Gastroesophageal sphincter (tissue), 4 donors: Measurements from ENCODE around the gene LSAMP. TPM values are rescaled to one million over a fixed set of nuclear protein-coding genes. Genes with fewer than 3 reads are reported as not detected.

Source experiments
- ATAC-seq: fragments of 150-250 bp; one replicate; pipeline ENCODE4 v1.9.1; 2016; ENCODE audit warnings: mild to moderate bottlenecking, moderate library complexity
- H3K27ac ChIP-seq, 4 donors: fragments of 200-600 bp; sonication (generic) in 3 of 4; 1 replicate in 3 of 4; 2 replicates in 1 of 4; pipeline ENCODE4 v1.5.1; 2016 to 2019
- H3K27me3 ChIP-seq: fragments of 200-600 bp; sonication (generic); one replicate; pipeline ENCODE4 v1.5.1; 2019
- H3K36me3 ChIP-seq, 2 donors: fragments of 200-600 bp; sonication (generic); one replicate each; pipeline ENCODE4 v1.5.1; 2019; ENCODE audit warnings: control low read depth in 1 of 2
- H3K4me1 ChIP-seq, 3 donors: fragments of 200-600 bp; sonication (generic); 1 replicate in 2 of 3; 2 replicates in 1 of 3; pipeline ENCODE4 v1.5.1; 2016 to 2019; ENCODE audit warnings: control low read depth in 2 of 3
- H3K4me3 ChIP-seq, 2 donors: fragments of 200-600 bp; sonication (generic); one replicate each; pipeline ENCODE4 v1.5.1; 2019; ENCODE audit warnings: mild to moderate bottlenecking in 1 of 2, moderate library complexity in 1 of 2
- H3K9me3 ChIP-seq, 3 donors: fragments of 200-600 bp; sonication (generic); one replicate each; pipeline ENCODE4 v1.5.1; 2017 to 2019; ENCODE audit warnings: control low read depth in 2 of 3
- EP300 ChIP-seq: sonication (generic); formaldehyde crosslinking; IDR thresholded peaks from one replicate; pipeline ENCODE4 v1.6.1; 2017; ENCODE audit warnings: antibody characterized with exemption, mild to moderate bottlenecking
- POLR2A ChIP-seq, 2 donors: fragments of 450-650 bp; IDR thresholded peaks; one replicate each; pipeline ENCODE4 v1.6.1; 2017; ENCODE audit warnings: antibody characterized with exemption in 2 of 2, mild to moderate bottlenecking in 2 of 2, moderate library complexity in 1 of 2
- POLR2AphosphoS5 ChIP-seq: sonication (generic); formaldehyde crosslinking; IDR thresholded peaks from one replicate; pipeline ENCODE4 v1.6.1; 2017; ENCODE audit warnings: antibody characterized with exemption
- WGBS, 2 donors: methylation state at CpG; one replicate each; pipeline ENCODE4 v1.1.5; 2018; ENCODE audit warnings: low coverage in 1 of 2; 5-methylcytosine and 5-hydroxymethylcytosine counted together
- total RNA-seq, 4 donors: library from RNA; depleted of rRNA; stranded (reverse); fragments of >200 nt; gene quantifications; one replicate each; pipeline ENCODE4 v1.1.0, GENCODE V29; 2016
- TF ChIP-seq, protein P1 (sequence below), 4 experiments: fragments of 200-600 bp in 2 of 4; fragments of 450-650 bp in 2 of 4; sonication (generic) in 1 of 4; IDR thresholded peaks; one replicate each; pipeline ENCODE4 v1.5.1; 2017 to 2019; ENCODE audit warnings: antibody characterized with exemption in 4 of 4, mild to moderate bottlenecking in 2 of 4, moderate library complexity in 2 of 4

The LSAMP gene
- total RNA-seq, 4 donors from 2014 or later = 1.5 to 9.3 (median 3.6) TPM

DNA sequence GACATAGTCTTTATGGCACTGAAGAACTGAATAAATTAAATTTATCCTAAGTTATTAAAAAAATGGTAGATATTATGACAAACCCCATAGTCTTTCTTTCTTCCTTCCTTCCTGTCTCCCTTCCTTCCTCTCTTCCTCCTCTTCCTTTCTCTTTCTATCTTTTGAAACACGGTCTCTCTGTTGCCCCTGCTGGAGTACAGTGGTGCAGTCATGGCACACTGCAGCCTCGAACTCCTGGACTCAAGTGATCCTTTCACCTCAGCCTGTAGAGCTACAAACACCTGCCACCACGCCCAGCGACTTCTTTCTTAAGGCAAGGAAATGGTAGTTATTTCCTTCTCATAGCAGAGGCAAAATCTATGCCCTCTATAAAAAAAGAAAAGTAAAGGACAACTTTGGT is 467.4 kb downstream of the LSAMP start:
- H3K4me1 ChIP-seq = no peaks in the 10 kb centered on the region
- ATAC-seq = no peak
- H3K27ac ChIP-seq = no peak overlapping the region
- H3K36me3 ChIP-seq = no peaks in the 10 kb centered on the region
- WGBS, 2 donors = 88 to 93% methylated on average over 2 to 3 of the region's 4 CpGs
- H3K4me3 ChIP-seq = no peak overlapping the region
- no peaks in the 10 kb centered on the region for H3K27me3 ChIP-seq
- TF ChIP-seq POLR2AphosphoS5 = no peak
- TF ChIP-seq, protein P1, sequence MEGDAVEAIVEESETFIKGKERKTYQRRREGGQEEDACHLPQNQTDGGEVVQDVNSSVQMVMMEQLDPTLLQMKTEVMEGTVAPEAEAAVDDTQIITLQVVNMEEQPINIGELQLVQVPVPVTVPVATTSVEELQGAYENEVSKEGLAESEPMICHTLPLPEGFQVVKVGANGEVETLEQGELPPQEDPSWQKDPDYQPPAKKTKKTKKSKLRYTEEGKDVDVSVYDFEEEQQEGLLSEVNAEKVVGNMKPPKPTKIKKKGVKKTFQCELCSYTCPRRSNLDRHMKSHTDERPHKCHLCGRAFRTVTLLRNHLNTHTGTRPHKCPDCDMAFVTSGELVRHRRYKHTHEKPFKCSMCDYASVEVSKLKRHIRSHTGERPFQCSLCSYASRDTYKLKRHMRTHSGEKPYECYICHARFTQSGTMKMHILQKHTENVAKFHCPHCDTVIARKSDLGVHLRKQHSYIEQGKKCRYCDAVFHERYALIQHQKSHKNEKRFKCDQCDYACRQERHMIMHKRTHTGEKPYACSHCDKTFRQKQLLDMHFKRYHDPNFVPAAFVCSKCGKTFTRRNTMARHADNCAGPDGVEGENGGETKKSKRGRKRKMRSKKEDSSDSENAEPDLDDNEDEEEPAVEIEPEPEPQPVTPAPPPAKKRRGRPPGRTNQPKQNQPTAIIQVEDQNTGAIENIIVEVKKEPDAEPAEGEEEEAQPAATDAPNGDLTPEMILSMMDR (IDR thresholded peaks at IDR 0.05) = no peak
- TF ChIP-seq POLR2A (IDR thresholded peaks at IDR 0.05) = no peak
- TF ChIP-seq EP300 = no peak
- no peaks in the 10 kb centered on the region for H3K9me3 ChIP-seq

DNA sequence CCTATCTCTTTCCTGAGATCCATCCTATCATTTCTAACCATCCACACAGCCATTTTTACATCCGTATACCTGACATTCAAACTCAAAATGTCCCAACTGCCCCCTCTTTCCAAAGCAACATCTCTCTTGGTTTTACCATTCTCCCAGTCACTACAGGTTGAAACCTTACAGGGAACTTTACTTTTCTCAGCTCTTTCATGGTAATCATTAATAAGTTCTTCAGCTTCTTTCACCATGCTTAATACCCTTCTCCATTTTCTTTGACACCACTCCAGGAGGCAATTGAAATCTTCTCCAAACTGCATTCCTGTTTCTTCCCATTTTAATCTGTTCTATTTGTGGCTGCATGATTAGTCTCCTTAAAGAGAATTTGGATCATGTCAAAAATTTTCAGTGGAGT is 469.5 kb downstream of the LSAMP start:
- no peaks in the 10 kb centered on the region for H3K36me3 ChIP-seq
- no peak overlapping the region for H3K27ac ChIP-seq
- no peak overlapping the region for H3K4me3 ChIP-seq
- no peak for ATAC-seq
- 86 to 92% methylated on average over 1 of the region's 1 CpG for WGBS, 2 donors
- H3K27me3 ChIP-seq = no peaks in the 10 kb centered on the region
- H3K4me1 ChIP-seq = no peaks in the 10 kb centered on the region
- H3K9me3 ChIP-seq = no peaks in the 10 kb centered on the region
- TF ChIP-seq POLR2AphosphoS5 (no peak), POLR2A (IDR thresholded peaks at IDR 0.05) (no peak)
- TF ChIP-seq, protein P1 (IDR thresholded peaks at IDR 0.05) = no peak

DNA sequence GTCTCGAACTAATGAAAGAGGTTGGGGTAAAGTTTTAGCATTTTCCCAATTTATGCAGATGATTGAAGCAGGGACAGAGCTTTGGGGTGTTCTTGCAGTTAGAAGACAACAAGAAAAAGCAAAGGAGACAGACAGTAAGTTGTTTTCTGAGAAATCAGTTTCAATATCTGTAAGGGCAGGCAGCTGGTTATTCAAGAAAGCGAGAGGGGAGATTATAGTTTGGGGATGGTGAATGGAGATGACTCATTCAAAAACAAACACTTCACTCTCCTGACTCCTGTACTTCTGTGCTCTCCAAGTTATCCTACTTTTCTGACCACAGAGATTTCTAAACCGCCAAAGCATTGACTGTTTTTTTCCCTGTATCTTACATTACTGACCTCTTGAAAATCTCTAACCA is 469.9 kb downstream of the LSAMP start:
- no peaks in the 10 kb centered on the region for H3K27me3 ChIP-seq
- H3K4me1 ChIP-seq = no peaks in the 10 kb centered on the region
- H3K27ac ChIP-seq = no peak overlapping the region
- H3K4me3 ChIP-seq = no peak overlapping the region
- no peaks in the 10 kb centered on the region for H3K36me3 ChIP-seq
- 83 to 86% methylated on average over 2 to 3 of the region's 3 CpGs for WGBS, 2 donors
- TF ChIP-seq POLR2AphosphoS5 = no peak
- no peak for TF ChIP-seq POLR2A (IDR thresholded peaks at IDR 0.05)
- TF ChIP-seq, protein P1 (IDR thresholded peaks at IDR 0.05) = no peak
- TF ChIP-seq EP300 = no peak
- ATAC-seq = no peak
- no peaks in the 10 kb centered on the region for H3K9me3 ChIP-seq

DNA sequence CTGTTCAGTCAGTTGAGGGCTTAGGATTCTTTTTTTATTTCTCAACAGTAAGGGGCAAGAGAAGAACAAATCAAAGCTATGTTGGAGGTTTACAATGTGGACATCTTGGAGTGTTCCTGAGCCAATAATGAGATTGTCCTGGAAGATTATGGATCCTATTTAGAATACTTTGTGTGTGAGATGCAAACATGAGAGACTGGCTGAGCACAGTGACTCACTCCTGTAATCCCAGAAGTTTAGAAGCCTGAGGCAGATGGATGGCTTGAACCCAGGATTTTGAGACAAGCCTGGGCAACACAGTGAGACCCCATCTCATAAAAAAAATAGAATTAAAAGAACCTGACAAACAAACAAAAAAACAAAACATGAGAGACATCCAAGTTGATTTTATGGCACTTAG is 470.3 kb downstream of the LSAMP start:
- Histone ChIP-seq H3K4me3 (no peak overlapping the region), H3K4me1 (no peaks in the 10 kb centered on the region), H3K9me3 (no peaks in the 10 kb centered on the region), H3K36me3 (no peaks in the 10 kb centered on the region), H3K27ac (no peak overlapping the region), H3K27me3 (no peaks in the 10 kb centered on the region)
- no peak for ATAC-seq
- TF ChIP-seq, protein P1 (IDR thresholded peaks at IDR 0.05) = no peak
- TF ChIP-seq EP300 (no peak), POLR2A (IDR thresholded peaks at IDR 0.05) (no peak)

DNA sequence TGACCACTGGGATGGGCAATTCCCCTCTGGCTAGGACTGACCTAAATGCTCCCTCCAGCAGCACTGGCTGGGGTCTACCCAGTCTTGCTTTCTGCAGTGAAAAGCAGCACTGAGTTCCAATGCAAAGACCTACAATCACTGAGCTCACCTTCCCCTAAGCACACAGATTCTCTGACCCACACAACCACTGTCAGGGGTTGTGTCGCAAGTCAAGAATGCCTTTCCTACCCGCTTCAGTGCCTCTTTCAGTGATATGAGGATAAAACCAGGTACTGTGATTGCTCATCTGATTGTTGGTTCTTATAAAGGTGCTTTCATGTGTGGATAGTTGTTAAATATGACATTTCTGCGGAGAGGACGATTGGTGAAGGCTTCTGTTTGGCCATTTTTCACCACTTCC is 476.4 kb downstream of the LSAMP start:
- Histone ChIP-seq H3K27ac (no peak overlapping the region), H3K27me3 (no peaks in the 10 kb centered on the region), H3K4me1 (no peaks in the 10 kb centered on the region), H3K4me3 (no peak overlapping the region), H3K9me3 (peaks cover 0 to 16% (median 0%) of the 10 kb centered on the region in 3 donors), H3K36me3 (no peaks in the 10 kb centered on the region)
- WGBS, 2 donors = 84 to 94% methylated on average over 4 of the region's 4 CpGs
- TF ChIP-seq, protein P1 (IDR thresholded peaks at IDR 0.05) = no peak
- TF ChIP-seq POLR2AphosphoS5 (no peak), POLR2A (IDR thresholded peaks at IDR 0.05) (no peak), EP300 (no peak)
- ATAC-seq = no peak
